GM21786 (cell line): Measurements from ENCODE around the gene CATSPER4.

Source experiments
- ATAC-seq: cut with Tn5 transposase; IDR thresholded peaks from one replicate; pipeline ENCODE4 v1.9.1; 2021; ENCODE audit not compliant: unreplicated experiment

Gene CATSPER4

DNA sequence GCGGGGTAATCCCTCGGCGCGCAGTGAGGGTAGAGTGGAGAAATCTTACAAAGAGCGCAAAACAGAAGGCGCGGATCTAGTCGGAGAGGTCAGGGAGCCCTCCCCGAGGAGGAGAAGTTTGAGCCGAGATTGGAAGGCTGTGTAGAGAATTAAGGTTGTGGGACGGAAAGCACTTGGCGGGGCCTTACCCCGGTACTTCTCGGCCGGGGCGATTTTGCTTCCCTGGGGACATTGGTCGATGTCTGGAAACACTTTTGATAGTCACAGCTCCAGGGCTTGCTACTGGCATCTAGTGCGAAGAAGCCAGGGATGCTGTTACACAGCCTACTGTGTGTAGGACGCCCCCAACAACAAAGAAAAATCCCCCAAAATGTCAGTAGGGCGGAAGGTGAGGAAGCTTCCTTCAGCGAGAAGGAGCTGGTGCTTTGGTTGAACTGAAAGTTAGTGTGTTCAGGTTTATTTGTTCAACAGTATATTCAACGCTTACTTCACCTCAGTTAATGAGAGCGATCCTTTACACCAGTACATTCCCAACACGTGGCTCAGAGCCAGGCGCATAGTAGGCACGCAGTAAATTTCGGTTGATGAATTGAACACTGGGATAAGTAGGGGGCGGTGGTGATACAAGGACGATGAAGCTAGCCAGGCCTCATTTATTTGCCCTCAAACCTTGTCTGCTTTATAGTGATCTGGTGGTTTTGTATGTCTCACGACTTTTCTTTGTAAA lies 44.4 kb downstream of the CATSPER4 start:
- ATAC-seq: no peak

DNA sequence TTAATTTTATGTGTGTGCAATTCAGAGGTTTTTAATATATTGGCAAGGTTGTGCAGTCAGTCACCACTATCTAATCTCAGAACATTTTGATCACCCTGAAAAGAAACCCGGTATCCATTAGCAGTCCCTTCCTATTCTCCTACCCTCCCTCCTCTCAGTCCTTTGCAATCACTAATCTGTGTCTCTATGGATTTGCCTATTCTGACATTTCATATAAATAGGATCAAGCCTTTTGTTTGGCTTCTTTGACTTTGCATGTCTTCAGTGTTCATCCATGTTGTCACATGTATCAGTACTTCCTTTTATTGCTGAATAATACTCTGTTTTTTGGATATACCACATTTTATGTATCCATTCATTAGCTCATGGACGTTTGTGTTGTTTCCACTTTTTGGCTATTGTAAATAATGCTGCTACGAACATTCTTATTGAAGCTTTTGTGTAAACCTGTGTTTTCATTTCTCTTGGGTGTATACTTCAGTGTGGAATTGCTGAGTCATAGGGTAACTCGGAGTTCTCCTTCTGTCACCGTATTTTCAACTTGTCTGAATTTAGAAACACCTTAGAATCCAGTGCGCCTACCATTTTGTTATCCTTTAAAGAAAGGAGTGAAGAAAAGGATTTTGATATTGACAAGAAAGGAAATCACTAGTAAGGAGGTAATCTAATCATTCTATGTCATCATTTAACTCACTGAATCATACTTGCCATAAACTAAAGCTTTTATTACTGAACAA lies 47.0 kb downstream of the CATSPER4 start:
- ATAC-seq: no peak

DNA sequence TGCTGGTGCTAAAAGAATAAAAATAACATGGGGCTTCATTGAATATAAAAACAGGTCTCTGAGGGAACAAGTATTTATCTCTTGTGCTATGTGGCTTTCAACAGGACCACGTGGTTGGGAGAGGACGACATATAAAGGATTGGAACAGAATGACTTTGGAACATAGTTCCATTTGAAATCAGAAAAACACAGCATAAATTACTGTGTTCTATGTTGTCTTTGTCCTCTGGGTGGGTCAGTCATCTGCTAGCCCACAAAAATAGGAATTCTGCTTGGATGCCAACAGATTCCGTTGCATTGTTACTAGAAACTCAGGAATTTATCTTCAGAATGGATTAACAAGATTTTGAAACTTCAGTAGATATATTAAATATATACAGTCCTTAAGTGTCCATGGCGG lies 49.5 kb downstream of the CATSPER4 start:
- ATAC-seq: no peak
